Tibial artery (tissue), 4 donors: ENCODE data around the gene CXCL11.

Experiments
- DNase-seq, 2 donors: peaks; one replicate each; pipeline ENCODE4 v3.0.0-alpha.2; 2019
- H3K27ac ChIP-seq, 2 donors: fragments of 200-600 bp; sonication (generic) in 1 of 2; 1 replicate in 1 of 2; 2 replicates in 1 of 2; pipeline ENCODE4 v1.5.1; 2018 to 2019; ENCODE audit warnings: mild to moderate bottlenecking in 1 of 2
- H3K27me3 ChIP-seq, 2 donors: fragments of 200-600 bp; sonication (generic) in 1 of 2; one replicate each; pipeline versions ENCODE4 v1.5.1 to v1.6.0; 2016 to 2019
- H3K36me3 ChIP-seq, 3 donors: fragments of 200-600 bp; sonication (generic) in 2 of 3; one replicate each; pipeline ENCODE4 v1.5.1; 2016 to 2019; ENCODE audit warnings: mild to moderate bottlenecking in 2 of 3
- H3K4me1 ChIP-seq, 4 donors: fragments of 200-600 bp; sonication (generic) in 2 of 4; 1 replicate in 3 of 4; 2 replicates in 1 of 4; pipeline ENCODE4 v1.5.1; 2016 to 2019
- H3K4me3 ChIP-seq, 2 donors: fragments of 200-600 bp; sonication (generic) in 1 of 2; 1 replicate in 1 of 2; 2 replicates in 1 of 2; pipeline ENCODE4 v1.5.1; 2018 to 2019; ENCODE audit warnings: mild to moderate bottlenecking in 2 of 2
- H3K9me3 ChIP-seq, 3 donors: fragments of 200-600 bp; sonication (generic) in 1 of 3; one replicate each; pipeline ENCODE4 v1.5.1; 2016 to 2019
- intact Hi-C: fragments of 100-400 bp; cut with DNase I; formaldehyde crosslinking; loops from one replicate; pipeline ENCODE4 v1.15.0; 2023; ENCODE audit warnings: low total_unique reads
- TF ChIP-seq, protein P1 (sequence below), 2 experiments: fragments of 200-600 bp in 1 of 2; fragments of 450-650 bp in 1 of 2; IDR thresholded peaks; one replicate each; pipeline ENCODE4 v1.5.1; 2017 to 2019; ENCODE audit warnings: antibody characterized with exemption in 2 of 2, mild to moderate bottlenecking in 1 of 2, moderate library complexity in 1 of 2

Gene CXCL11

DNA sequence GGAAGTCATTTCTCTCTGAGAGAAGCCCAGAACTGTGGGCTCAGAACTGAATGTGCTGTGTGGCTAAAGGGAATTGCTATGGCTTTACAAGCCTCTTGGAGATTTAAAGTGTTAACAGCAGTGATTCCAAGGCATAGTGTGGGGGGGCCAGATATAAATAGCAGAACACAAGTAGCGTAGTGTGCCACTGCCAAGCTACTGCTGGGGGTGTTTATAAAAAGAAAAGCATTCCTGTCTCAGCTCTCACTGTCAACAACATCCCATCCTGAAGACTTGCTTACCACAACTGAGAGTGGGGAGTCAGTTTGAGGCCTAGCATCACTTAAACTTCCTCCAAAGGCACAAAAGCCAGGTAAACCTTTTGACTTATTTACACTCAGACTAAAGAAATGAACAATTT, 38.6 kb upstream of the CXCL11 start, which contains the start of gene ART3:
ART3 (plus strand) TSS at position 242 of the 400 bp plus-strand sequence. CDS start 1,181 bp downstream, outside the sequence.
- no peak for DNase-seq
- intact Hi-C loops = no loop called here
- Histone ChIP-seq H3K4me1 (no peaks in the 10 kb centered on the region), H3K4me3 (no peak within 1 kb of the TSS), H3K9me3 (no peaks in the 10 kb centered on the region), H3K36me3 (no peaks in the 10 kb centered on the region), H3K27me3 (no peaks in the 10 kb centered on the region), H3K27ac (no peak within 1 kb of the TSS)
- TF ChIP-seq, protein P1, sequence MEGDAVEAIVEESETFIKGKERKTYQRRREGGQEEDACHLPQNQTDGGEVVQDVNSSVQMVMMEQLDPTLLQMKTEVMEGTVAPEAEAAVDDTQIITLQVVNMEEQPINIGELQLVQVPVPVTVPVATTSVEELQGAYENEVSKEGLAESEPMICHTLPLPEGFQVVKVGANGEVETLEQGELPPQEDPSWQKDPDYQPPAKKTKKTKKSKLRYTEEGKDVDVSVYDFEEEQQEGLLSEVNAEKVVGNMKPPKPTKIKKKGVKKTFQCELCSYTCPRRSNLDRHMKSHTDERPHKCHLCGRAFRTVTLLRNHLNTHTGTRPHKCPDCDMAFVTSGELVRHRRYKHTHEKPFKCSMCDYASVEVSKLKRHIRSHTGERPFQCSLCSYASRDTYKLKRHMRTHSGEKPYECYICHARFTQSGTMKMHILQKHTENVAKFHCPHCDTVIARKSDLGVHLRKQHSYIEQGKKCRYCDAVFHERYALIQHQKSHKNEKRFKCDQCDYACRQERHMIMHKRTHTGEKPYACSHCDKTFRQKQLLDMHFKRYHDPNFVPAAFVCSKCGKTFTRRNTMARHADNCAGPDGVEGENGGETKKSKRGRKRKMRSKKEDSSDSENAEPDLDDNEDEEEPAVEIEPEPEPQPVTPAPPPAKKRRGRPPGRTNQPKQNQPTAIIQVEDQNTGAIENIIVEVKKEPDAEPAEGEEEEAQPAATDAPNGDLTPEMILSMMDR (IDR thresholded peaks at IDR 0.05) = no peak

DNA sequence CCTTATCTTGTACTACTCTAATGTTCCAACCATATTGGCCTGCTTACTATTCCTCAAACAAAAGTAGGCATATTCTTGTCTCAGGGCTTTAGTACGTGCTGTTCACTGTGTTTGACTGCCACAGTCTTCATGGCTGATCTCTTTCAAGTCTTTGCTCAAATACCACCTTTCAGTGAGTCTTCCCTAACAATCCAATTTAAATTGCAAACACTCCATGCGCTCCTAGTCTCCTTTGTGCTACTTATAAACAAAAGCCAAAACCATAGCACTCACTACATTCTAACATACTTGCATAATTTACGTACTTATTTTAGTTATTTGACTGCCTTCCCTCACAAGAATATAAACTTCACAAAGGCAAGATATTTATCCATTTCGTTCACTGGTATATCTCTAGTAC, 36.9 kb upstream of the CXCL11 start:
- Histone ChIP-seq H3K27ac (no peak overlapping the region), H3K36me3 (no peaks in the 10 kb centered on the region), H3K27me3 (no peaks in the 10 kb centered on the region), H3K9me3 (no peaks in the 10 kb centered on the region), H3K4me3 (no peak overlapping the region), H3K4me1 (no peaks in the 10 kb centered on the region)
- intact Hi-C loops = no loop called here
- no peak for DNase-seq
- TF ChIP-seq, protein P1 (IDR thresholded peaks at IDR 0.05) = no peak

DNA sequence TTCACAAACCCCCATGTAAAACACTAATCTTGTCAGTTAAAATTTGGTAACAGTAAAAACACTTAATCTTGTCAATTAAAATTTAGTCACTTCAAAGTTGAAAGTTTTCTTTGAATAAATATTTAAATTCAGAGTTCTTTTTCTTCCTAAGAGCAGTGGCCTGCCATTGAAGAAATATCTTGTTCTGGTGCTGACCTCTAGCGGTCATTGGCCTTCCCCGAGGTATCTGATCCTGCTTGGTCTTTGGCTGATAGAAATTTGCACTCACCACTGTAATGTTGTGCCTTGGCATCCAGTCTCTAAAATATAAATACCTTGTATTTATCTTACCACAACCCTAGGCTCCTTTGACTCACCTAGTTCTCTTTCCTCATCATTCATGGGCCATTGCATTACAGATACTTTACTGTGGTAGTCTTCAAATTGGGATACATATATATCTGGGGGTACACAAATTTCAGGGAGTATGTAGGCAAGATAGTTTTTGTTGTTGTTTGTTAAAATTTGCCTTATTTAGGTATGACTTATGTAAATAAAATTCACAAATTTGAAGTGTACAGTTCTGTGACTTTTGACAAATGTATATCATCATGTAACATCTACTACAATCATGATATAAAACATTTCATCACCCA, 31.9 kb upstream of the CXCL11 start:
- DNase-seq = peak; percentile 74 to 77
- no peak overlapping the region for H3K27ac ChIP-seq
- no peaks in the 10 kb centered on the region for H3K36me3 ChIP-seq
- no peaks in the 10 kb centered on the region for H3K9me3 ChIP-seq
- TF ChIP-seq, protein P1 (IDR thresholded peaks at IDR 0.05) = peak; percentile 62 to 67
- no peak overlapping the region for H3K4me3 ChIP-seq
- H3K27me3 ChIP-seq = no peaks in the 10 kb centered on the region
- intact Hi-C loops = loop anchor here (1.0 kb wide), 1 partner anchor 72 kb away; no protein-coding TSS in a partner anchor
- no peaks in the 10 kb centered on the region for H3K4me1 ChIP-seq

DNA sequence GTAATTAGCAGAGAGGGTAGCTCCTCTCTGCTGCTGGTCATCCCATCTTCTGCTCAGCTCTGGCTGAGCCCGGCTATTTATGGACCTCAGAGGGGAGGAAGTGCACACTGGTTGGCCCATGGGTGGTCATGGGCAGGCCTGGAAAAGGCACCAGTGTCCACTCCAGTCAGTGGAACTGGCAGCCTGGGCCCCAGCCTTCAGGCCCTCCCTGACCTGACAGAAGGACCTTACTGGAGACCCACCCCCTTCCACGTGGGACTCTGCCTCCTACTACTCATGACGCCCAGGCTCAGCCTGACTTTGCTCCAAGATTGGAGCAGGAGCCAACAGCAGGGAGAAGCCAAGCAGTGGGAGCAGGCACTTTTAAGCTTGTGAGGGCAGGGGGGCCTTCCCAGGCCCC, 30.7 kb upstream of the CXCL11 start:
- DNase-seq = no peak
- no peaks in the 10 kb centered on the region for H3K4me1 ChIP-seq
- TF ChIP-seq, protein P1 (IDR thresholded peaks at IDR 0.05) = no peak
- no peaks in the 10 kb centered on the region for H3K9me3 ChIP-seq
- H3K4me3 ChIP-seq = no peak overlapping the region
- intact Hi-C loops = no loop called here
- no peak overlapping the region for H3K27ac ChIP-seq
- no peaks in the 10 kb centered on the region for H3K36me3 ChIP-seq
- no peaks in the 10 kb centered on the region for H3K27me3 ChIP-seq

DNA sequence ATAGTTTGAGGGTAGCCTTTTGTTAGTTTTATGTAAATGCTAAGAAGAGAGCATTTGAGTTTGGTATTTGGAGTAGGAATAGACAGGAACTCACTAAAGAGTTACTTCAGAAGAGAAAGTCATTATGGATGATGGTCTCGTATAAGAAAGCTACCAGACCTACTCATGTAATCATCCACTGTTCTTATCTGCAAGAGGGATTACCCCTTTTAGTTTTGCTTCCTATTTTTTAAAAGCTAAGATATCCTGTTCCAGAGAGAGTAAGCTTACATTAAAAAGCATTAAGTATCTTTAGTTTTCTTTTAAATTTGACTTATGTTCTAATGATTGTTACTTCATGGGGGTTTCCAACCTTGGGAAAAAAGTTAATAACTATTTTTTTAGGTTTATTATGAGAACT, 26.1 kb upstream of the CXCL11 start:
- H3K4me3 ChIP-seq = no peak overlapping the region
- intact Hi-C loops = no loop called here
- no peak overlapping the region for H3K27ac ChIP-seq
- H3K4me1 ChIP-seq = no peaks in the 10 kb centered on the region
- TF ChIP-seq, protein P1 (IDR thresholded peaks at IDR 0.05) = no peak
- no peaks in the 10 kb centered on the region for H3K27me3 ChIP-seq
- no peaks in the 10 kb centered on the region for H3K36me3 ChIP-seq
- DNase-seq = no peak
- H3K9me3 ChIP-seq = no peaks in the 10 kb centered on the region
